Measurements from ENCODE around the gene ARFRP1.
A peak's percentile ranks its signal among the peaks of the same experiment; 100 is the strongest.

ARFRP1 gene

GRCh38 chr20:63701329-63702035 lies 6.3 kb downstream of the ARFRP1 start:
- DNase-seq: no peak

GRCh38 chr20:63701051-63701328 lies 6.8 kb downstream of the ARFRP1 start:
- DNase-seq: no peak

GRCh38 chr20:63700199-63701050 lies 7.4 kb downstream of the ARFRP1 start:
- DNase-seq: no peak

GRCh38 chr20:63699466-63700198 lies 8.1 kb downstream of the ARFRP1 start:
- no peak for DNase-seq

- peak; percentile 87 for DNase-seq
These were observed 8.9 kb downstream of the ARFRP1 start for GRCh38 chr20:63698739-63699465.

- no peak for DNase-seq
These were observed 9.8 kb downstream of the ARFRP1 start for GRCh38 chr20:63697868-63698545.

- DNase-seq: no peak
These were observed 10.4 kb downstream of the ARFRP1 start for GRCh38 chr20:63697357-63697867.

GRCh38 chr20:63696628-63697356 lies 11.0 kb downstream of the ARFRP1 start, which contains the start of gene TNFRSF6B:
TNFRSF6B (plus strand) TSS chr20:63696652; CDS start chr20:63696768, 116 bp downstream.
- no peak for DNase-seq

- peak; percentile 33 for DNase-seq
These were observed 11.5 kb downstream of the ARFRP1 start for GRCh38 chr20:63696306-63696627.

GRCh38 chr20:63695424-63696305 lies 12.1 kb downstream of the ARFRP1 start:
- no peak for DNase-seq

- DNase-seq: no peak
These were observed 13.0 kb downstream of the ARFRP1 start for GRCh38 chr20:63694584-63695423.

GRCh38 chr20:63693733-63694583 lies 13.8 kb downstream of the ARFRP1 start:
- no peak for DNase-seq

- DNase-seq: no peak
These were observed 14.6 kb downstream of the ARFRP1 start for GRCh38 chr20:63693083-63693732.

GRCh38 chr20:63692436-63693082 lies 15.2 kb downstream of the ARFRP1 start:
- no peak for DNase-seq

- DNase-seq: no peak
These were observed 15.9 kb downstream of the ARFRP1 start for GRCh38 chr20:63691711-63692435.

All from fibroblast of skin of abdomen (primary cell).